ENCODE data around the gene ICAM1. TPM values are rescaled to one million over a fixed set of nuclear protein-coding genes. Genes with fewer than 3 reads are reported as not detected.

ICAM1 gene
- total RNA-seq, 6 experiments from 2014 or later: 4.6 to 186 (median 38.5) TPM

DNA sequence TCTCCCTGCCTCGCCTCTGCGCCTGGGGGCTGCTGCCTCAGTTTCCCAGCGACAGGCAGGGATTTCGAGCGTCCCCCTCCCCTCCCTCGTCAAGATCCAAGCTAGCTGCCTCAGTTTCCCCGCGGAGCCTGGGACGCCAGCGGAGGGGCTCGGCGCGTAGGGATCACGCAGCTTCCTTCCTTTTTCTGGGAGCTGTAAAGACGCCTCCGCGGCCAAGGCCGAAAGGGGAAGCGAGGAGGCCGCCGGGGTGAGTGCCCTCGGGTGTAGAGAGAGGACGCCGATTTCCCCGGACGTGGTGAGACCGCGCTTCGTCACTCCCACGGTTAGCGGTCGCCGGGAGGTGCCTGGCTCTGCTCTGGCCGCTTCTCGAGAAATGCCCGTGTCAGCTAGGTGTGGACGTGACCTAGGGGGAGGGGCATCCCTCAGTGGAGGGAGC, 722 bp upstream of the ICAM1 start:
- ATAC-seq (peak; percentile 59 to 68 (median 66)), DNase-seq (peak; percentile 80 to 91 (median 89))
- Histone ChIP-seq H3K27ac (peak overlapping the region; percentile 87 to 90 (median 89)), H3K9me3 (no peaks in the 10 kb centered on the region), H3K4me3 (peak overlapping the region; percentile 69 to 74 (median 71)), H3K27me3 (no peaks in the 10 kb centered on the region), H3K4me1 (peaks cover 0 to 14% (median 3%) of the 10 kb centered on the region in 4 donors), H3K36me3 (peaks cover 0 to 11% (median 5%) of the 10 kb centered on the region in 4 donors)
- TF ChIP-seq POLR2A (IDR thresholded peaks at IDR 0.05): no peak
- TF ChIP-seq, protein P1, sequence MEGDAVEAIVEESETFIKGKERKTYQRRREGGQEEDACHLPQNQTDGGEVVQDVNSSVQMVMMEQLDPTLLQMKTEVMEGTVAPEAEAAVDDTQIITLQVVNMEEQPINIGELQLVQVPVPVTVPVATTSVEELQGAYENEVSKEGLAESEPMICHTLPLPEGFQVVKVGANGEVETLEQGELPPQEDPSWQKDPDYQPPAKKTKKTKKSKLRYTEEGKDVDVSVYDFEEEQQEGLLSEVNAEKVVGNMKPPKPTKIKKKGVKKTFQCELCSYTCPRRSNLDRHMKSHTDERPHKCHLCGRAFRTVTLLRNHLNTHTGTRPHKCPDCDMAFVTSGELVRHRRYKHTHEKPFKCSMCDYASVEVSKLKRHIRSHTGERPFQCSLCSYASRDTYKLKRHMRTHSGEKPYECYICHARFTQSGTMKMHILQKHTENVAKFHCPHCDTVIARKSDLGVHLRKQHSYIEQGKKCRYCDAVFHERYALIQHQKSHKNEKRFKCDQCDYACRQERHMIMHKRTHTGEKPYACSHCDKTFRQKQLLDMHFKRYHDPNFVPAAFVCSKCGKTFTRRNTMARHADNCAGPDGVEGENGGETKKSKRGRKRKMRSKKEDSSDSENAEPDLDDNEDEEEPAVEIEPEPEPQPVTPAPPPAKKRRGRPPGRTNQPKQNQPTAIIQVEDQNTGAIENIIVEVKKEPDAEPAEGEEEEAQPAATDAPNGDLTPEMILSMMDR (IDR thresholded peaks at IDR 0.05): no peak
- 0% methylated on average over 5 of the region's 37 CpGs for WGBS (ENCODE audit: insufficient coverage, low coverage, low lambda C conversion rate, missing lambda C conversion rate)
- intact Hi-C loops (cut with DNase I): loop anchor here in 1 of 2 donors (5.0 kb wide), 1 partner anchor 122 kb away; no protein-coding TSS in a partner anchor

DNA sequence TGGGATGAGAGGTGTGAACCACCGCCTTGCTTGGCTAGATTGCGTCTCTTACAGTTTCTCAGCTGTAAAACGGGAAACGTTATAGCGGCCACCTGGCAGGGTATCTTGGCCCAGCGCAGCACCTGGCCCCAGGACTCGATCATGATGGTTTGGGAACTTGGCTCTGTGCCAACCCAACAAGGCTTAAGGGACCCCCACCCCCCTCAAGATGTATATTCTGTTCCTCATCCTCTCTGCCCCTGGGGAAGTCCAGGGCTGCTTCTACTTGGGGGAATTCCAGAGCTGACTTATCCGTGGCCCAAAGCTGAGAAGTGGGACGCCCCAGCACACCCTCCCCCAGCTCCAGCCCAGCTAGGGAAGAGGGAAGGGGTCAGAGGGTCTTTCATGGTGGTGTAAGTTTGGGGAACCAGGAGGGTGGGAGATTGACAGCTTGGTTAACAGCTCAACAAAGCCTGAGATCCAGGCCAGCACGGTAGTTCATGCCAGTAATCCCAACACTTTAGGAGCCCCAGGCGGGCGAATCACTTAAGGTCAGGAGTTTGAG, 695 bp downstream of the ICAM1 start:
- WGBS (ENCODE audit: insufficient coverage, low coverage, low lambda C conversion rate, missing lambda C conversion rate): 28% methylated on average over 2 of the region's 12 CpGs

DNA sequence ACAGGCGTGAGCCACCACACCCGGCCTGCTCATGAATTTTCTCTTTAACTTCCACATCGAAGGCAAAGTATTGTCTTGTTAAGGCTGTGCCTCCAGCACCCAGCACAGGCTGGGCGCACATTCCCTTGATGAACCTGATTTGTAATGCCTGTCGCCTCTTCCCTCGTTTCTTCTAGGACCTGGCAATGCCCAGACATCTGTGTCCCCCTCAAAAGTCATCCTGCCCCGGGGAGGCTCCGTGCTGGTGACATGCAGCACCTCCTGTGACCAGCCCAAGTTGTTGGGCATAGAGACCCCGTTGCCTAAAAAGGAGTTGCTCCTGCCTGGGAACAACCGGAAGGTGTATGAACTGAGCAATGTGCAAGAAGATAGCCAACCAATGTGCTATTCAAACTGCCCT, 3.7 kb downstream of the ICAM1 start:
- Histone ChIP-seq H3K9me3 (no peaks in the 10 kb centered on the region), H3K36me3 (peaks cover 0 to 36% (median 8%) of the 10 kb centered on the region in 4 donors), H3K27ac (no peak overlapping the region), H3K27me3 (no peaks in the 10 kb centered on the region), H3K4me3 (no peak overlapping the region), H3K4me1 (peaks cover 0 to 15% (median 2%) of the 10 kb centered on the region in 4 donors)
- TF ChIP-seq, protein P1 (IDR thresholded peaks at IDR 0.05): no peak
- no peak for TF ChIP-seq POLR2A (IDR thresholded peaks at IDR 0.05)
- intact Hi-C loops (cut with DNase I): loop anchor here in 1 of 2 donors (5.0 kb wide), 1 partner anchor 118 kb away; no protein-coding TSS in a partner anchor
- no peak for DNase-seq
- WGBS (ENCODE audit: insufficient coverage, low coverage, low lambda C conversion rate, missing lambda C conversion rate): 90% methylated on average over 3 of the region's 10 CpGs
- no peak for ATAC-seq

More for the DNA sequence above, 695 bp downstream of the ICAM1 start:
- peak in 2 of 4 donors; percentile 0 to 5 for ATAC-seq
- TF ChIP-seq, protein P1 (IDR thresholded peaks at IDR 0.05): no peak
- TF ChIP-seq POLR2A (IDR thresholded peaks at IDR 0.05): no peak
- Histone ChIP-seq H3K9me3 (no peaks in the 10 kb centered on the region), H3K36me3 (peaks cover 0 to 20% (median 8%) of the 10 kb centered on the region in 4 donors), H3K4me1 (peaks cover 0 to 14% (median 3%) of the 10 kb centered on the region in 4 donors), H3K4me3 (peak overlapping the region; percentile 69 to 74 (median 71)), H3K27me3 (no peaks in the 10 kb centered on the region), H3K27ac (peak overlapping the region; percentile 87 to 90 (median 89))
- DNase-seq: peak; percentile 39 to 65 (median 56)
- intact Hi-C loops (cut with DNase I): loop anchor here in 1 of 2 donors (5.0 kb wide), 1 partner anchor 121 kb away; no protein-coding TSS in a partner anchor

DNA sequence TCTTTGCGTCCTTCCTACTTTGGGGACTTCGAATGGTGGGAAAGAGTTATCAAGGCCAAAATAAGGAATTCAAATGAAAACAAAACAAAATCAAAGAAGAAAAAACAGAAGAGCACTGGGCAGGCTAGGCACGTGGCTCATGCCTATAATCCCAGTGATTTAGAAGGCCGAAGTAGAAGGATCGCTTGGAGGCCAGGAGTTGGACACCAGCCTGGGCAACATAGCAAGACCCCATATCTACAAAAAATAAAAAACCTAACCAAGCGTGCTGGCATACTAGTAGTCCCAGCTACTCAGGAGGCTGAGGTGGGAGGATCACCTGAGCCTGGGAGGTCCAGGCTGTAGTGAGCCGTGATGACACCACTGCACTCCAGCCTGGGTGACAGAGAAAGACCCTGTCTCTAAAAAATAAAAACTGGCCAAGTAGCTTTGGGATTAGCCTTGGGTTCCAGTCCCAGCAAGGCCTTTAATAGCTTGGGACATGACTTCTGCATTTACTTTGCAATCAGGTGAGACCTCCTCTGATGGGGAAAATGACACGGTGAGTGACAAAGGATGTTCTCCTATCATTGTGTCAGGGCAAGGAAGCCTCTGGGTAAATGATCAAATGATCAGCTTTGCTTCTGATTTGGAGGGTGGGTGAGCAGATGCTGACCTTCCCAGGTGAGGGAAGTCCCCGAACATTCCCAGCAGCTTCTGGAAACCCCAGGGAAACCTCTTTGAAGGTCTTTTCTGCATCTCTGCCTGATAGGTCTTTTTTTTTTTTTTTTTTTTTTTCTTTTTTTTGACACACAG, 7.1 kb downstream of the ICAM1 start:
- Histone ChIP-seq H3K4me3 (no peak overlapping the region), H3K4me1 (peaks cover 0 to 4% (median 0%) of the 10 kb centered on the region in 4 donors), H3K27ac (no peak overlapping the region), H3K27me3 (no peaks in the 10 kb centered on the region), H3K9me3 (no peaks in the 10 kb centered on the region), H3K36me3 (peaks cover 8 to 48% (median 14%) of the 10 kb centered on the region in 4 donors)
- 91% methylated on average over 8 of the region's 9 CpGs for WGBS (ENCODE audit: insufficient coverage, low coverage, low lambda C conversion rate, missing lambda C conversion rate)
- TF ChIP-seq POLR2A (IDR thresholded peaks at IDR 0.05): no peak
- TF ChIP-seq, protein P1 (IDR thresholded peaks at IDR 0.05): no peak
- intact Hi-C loops (cut with DNase I): no loop called here
- ATAC-seq: no peak
- no peak for DNase-seq

Data from right lobe of liver (tissue), 6 donors.